ENCODE measurements around the gene SIL1. TPM values are rescaled to one million over a fixed set of nuclear protein-coding genes. Genes with fewer than 3 reads are reported as not detected.

Gene SIL1
- total RNA-seq, 2 donors from 2014 or later, result 69.9 to 75.6 TPM

- H3K9me3 ChIP-seq, result no peaks in the 10 kb centered on the region
- intact Hi-C loops (cut with DNase I), result no loop called here
- no peak overlapping the region for H3K27ac ChIP-seq
- no peak for DNase-seq (ENCODE audit: low spot score)
- 78% methylated on average over 22 of the region's 22 CpGs for WGBS
- H3K4me1 ChIP-seq (replicated peaks), result no peaks in the 10 kb centered on the region
- H3K27me3 ChIP-seq (replicated peaks; ENCODE audit: insufficient read depth), result no peaks in the 10 kb centered on the region
- TF ChIP-seq, protein P1, sequence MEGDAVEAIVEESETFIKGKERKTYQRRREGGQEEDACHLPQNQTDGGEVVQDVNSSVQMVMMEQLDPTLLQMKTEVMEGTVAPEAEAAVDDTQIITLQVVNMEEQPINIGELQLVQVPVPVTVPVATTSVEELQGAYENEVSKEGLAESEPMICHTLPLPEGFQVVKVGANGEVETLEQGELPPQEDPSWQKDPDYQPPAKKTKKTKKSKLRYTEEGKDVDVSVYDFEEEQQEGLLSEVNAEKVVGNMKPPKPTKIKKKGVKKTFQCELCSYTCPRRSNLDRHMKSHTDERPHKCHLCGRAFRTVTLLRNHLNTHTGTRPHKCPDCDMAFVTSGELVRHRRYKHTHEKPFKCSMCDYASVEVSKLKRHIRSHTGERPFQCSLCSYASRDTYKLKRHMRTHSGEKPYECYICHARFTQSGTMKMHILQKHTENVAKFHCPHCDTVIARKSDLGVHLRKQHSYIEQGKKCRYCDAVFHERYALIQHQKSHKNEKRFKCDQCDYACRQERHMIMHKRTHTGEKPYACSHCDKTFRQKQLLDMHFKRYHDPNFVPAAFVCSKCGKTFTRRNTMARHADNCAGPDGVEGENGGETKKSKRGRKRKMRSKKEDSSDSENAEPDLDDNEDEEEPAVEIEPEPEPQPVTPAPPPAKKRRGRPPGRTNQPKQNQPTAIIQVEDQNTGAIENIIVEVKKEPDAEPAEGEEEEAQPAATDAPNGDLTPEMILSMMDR (IDR thresholded peaks at IDR 0.05), result no peak
- no peak for TF ChIP-seq POLR2A (IDR thresholded peaks at IDR 0.05)
- no peak for TF ChIP-seq POLR2AphosphoS5 (IDR thresholded peaks at IDR 0.05)
- H3K4me3 ChIP-seq, result no peak overlapping the region
- peaks cover 0 to 11% of the 10 kb centered on the region in 2 donors for H3K36me3 ChIP-seq
These were observed 261.8 kb downstream of the SIL1 start for GRCh38 chr5:138936225-138936967.

DNA sequence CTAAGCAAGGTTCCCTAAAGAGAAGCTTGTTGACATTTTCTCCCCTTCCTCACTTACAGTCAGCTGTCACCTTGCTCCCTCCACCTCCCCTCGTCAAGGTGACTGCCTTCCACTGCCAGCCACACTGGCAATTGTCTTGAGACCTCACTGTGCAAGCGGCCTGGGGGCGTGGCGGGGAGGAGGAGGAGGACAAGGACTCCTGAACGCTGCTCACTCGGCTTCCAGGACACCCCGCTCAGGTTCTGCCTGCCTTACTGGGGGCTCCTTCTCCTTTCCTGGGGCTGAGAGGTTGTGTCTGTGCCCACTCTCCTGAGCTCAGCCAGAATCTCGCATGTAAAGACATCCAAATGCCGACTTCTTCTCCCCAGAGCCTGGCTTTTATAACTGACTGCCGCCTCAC, 262.7 kb downstream of the SIL1 start:
- H3K27ac ChIP-seq, result no peak overlapping the region
- H3K4me1 ChIP-seq (replicated peaks), result no peaks in the 10 kb centered on the region
- WGBS, result 76% methylated on average over 10 of the region's 10 CpGs

DNA sequence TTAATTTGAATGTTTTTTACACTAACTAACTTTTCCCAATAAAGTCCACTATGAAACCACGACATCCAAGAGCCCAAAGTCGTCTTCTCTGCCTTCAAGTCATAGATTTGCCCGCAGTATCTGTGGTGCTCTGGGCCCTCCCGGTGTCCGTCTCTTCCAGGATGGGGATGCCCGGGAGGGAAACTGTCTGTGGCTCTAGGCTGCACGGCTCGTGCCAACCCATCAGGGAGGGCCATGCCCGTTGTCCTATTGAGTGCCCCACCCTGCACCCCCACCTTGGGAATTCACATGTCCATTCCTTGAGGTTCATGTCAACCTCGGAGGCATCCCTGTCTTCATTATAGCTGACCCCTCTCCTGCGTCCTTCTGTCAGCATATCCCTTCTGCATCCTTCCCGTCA, 263.2 kb downstream of the SIL1 start:
- no peak overlapping the region for H3K27ac ChIP-seq
- no peak for DNase-seq (ENCODE audit: low spot score)
- H3K27me3 ChIP-seq (replicated peaks; ENCODE audit: insufficient read depth), result no peaks in the 10 kb centered on the region
- intact Hi-C loops (cut with DNase I), result no loop called here
- H3K9me3 ChIP-seq, result no peaks in the 10 kb centered on the region
- WGBS, result 87% methylated on average over 12 of the region's 12 CpGs
- H3K36me3 ChIP-seq, result peaks cover 3 to 23% of the 10 kb centered on the region in 2 donors
- TF ChIP-seq POLR2A (IDR thresholded peaks at IDR 0.05), result no peak
- TF ChIP-seq POLR2AphosphoS5 (IDR thresholded peaks at IDR 0.05), result no peak
- TF ChIP-seq, protein P1 (IDR thresholded peaks at IDR 0.05), result no peak
- no peaks in the 10 kb centered on the region for H3K4me1 ChIP-seq (replicated peaks)
- no peak overlapping the region for H3K4me3 ChIP-seq

More for the DNA sequence above, 262.7 kb downstream of the SIL1 start:
- no peak for DNase-seq (ENCODE audit: low spot score)
- intact Hi-C loops (cut with DNase I), result no loop called here
- TF ChIP-seq POLR2A (IDR thresholded peaks at IDR 0.05) (no peak), POLR2AphosphoS5 (IDR thresholded peaks at IDR 0.05) (no peak)
- TF ChIP-seq, protein P1 (IDR thresholded peaks at IDR 0.05), result no peak
- H3K9me3 ChIP-seq, result no peaks in the 10 kb centered on the region
- no peak overlapping the region for H3K4me3 ChIP-seq
- peaks cover 3 to 21% of the 10 kb centered on the region in 2 donors for H3K36me3 ChIP-seq
- no peaks in the 10 kb centered on the region for H3K27me3 ChIP-seq (replicated peaks; ENCODE audit: insufficient read depth)

- TF ChIP-seq, protein P1 (IDR thresholded peaks at IDR 0.05), result no peak
- TF ChIP-seq POLR2AphosphoS5 (IDR thresholded peaks at IDR 0.05) (no peak), POLR2A (IDR thresholded peaks at IDR 0.05) (no peak)
- no peaks in the 10 kb centered on the region for H3K4me1 ChIP-seq (replicated peaks)
- intact Hi-C loops (cut with DNase I), result no loop called here
- no peak for DNase-seq (ENCODE audit: low spot score)
- H3K27ac ChIP-seq, result no peak overlapping the region
- peaks cover 3 to 29% of the 10 kb centered on the region in 2 donors for H3K36me3 ChIP-seq
- no peak overlapping the region for H3K4me3 ChIP-seq
- 88% methylated on average over 18 of the region's 18 CpGs for WGBS
- H3K27me3 ChIP-seq (replicated peaks; ENCODE audit: insufficient read depth), result no peaks in the 10 kb centered on the region
- no peaks in the 10 kb centered on the region for H3K9me3 ChIP-seq
These were observed 264.5 kb downstream of the SIL1 start for GRCh38 chr5:138933522-138934290.
